Sigmoid colon (tissue), 3 donors: ENCODE measurements around the gene ODAM.

ENCODE experiments used
- CTCF ChIP-seq, 4 experiments: fragments of 450-650 bp in 3 of 4; fragments of 200-600 bp in 1 of 4; IDR thresholded peaks; one replicate each; pipeline ENCODE4 v1.5.1; 2016 to 2019; ENCODE audit warnings: antibody characterized with exemption in 4 of 4, mild to moderate bottlenecking in 3 of 4, moderate library complexity in 2 of 4
- POLR2A ChIP-seq, 2 donors: fragments of 450-650 bp; IDR thresholded peaks; one replicate each; pipeline ENCODE4 v1.6.1; 2016; ENCODE audit warnings: antibody characterized with exemption in 2 of 2, mild to moderate bottlenecking in 2 of 2, moderate library complexity in 2 of 2

DNA sequence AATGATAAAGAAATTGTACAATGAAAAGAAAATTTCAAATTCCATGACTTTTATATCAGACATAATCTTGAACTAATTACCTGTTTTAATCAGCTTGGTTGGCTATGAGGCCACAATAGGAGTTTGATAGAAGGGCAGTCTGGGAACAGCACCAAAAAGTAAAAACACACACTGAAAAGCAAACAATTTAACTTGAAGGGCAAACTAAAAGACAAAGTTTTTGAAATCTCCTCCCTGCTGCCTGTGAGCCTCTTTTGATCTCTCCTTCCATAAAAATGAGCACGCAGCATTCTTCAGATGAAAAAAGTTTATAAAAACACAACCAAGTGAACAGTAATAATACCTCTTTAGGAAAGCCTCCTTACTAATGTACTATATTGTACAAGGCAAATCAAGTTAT, 8.1 kb downstream of the ODAM start:
- TF ChIP-seq CTCF (IDR thresholded peaks at IDR 0.05) (no peak), POLR2A (IDR thresholded peaks at IDR 0.05) (no peak)
